K562 (cell line): ENCODE data around the gene SASH3.

Source experiments
- CTCF ChIP-seq, 3 experiments: IDR thresholded peaks in 2 of 3; conservative IDR thresholded peaks in 1 of 3; 2 replicates each; pipeline ENCODE4 v1.5.1; 2011 to 2012; ENCODE audit warnings: low read length in 3 of 3, mild to moderate bottlenecking in 3 of 3, control low read depth in 2 of 3, improper control_type of control experiment in 1 of 3, inconsistent platforms in 1 of 3, low read depth in 1 of 3, mixed read lengths in 1 of 3, moderate library complexity in 1 of 3; ENCODE audit not compliant: insufficient read depth in 2 of 3
- POLR2A ChIP-seq: fragments of 450-650 bp; conservative IDR thresholded peaks from 2 replicates; pipeline ENCODE4 v1.6.1; 2016
- REST ChIP-seq, 2 experiments: fragments of 450-650 bp; formaldehyde crosslinking in 1 of 2; IDR thresholded peaks; 2 replicates each; pipeline versions ENCODE4 v1.4.0 to v1.6.1; 2014 to 2020; ENCODE audit warnings: mild to moderate bottlenecking in 2 of 2, borderline replicate concordance in 1 of 2, low read depth in 1 of 2

GRCh38 chrX:129781680-129782495, 2.1 kb downstream of the SASH3 start:
- no peak for TF ChIP-seq CTCF (IDR thresholded peaks at IDR 0.05 in 2 of 3, conservative IDR thresholded peaks at IDR 0.05 in 1 of 3; ENCODE audit: insufficient read depth in 2 of 3, low read depth in 1 of 3, low read length in 3 of 3)
- peak; percentile 75 for TF ChIP-seq REST (IDR thresholded peaks at IDR 0.05; ENCODE audit: borderline replicate concordance)
- no peak for TF ChIP-seq REST (CRISPR knock-in tag; IDR thresholded peaks at IDR 0.05; ENCODE audit: low read depth)
- no peak for TF ChIP-seq POLR2A
